ENCODE results near the gene C19orf67. TPM values are rescaled to one million over a fixed set of nuclear protein-coding genes. Genes with fewer than 3 reads are reported as not detected.

The C19orf67 gene
- total RNA-seq, 1 experiment from 2014 or later: 0.39 TPM

GRCh38 chr19:14103310-14103709 lies 17.7 kb upstream of the C19orf67 start:
- no peak for DNase-seq
- H3K27ac ChIP-seq (ENCODE audit: insufficient read length, low read depth, low read length): no peak overlapping the region

More at GRCh38 chr19:14103310-14103709, 17.7 kb upstream of the C19orf67 start:
- Mint-ChIP-seq H3K4me3 (no peak overlapping the region), H3K27me3 (ENCODE audit: low read depth) (no peaks in the 10 kb centered on the region), H3K36me3 (ENCODE audit: insufficient read depth in 1 of 3, low read depth in 3 of 3) (peaks cover 2 to 24% (median 8%) of the 10 kb centered on the region in 3 experiments; a peak in 4 of 7 replicates), H3K9me3 (no peaks in the 10 kb centered on the region), H3K4me1 (no peaks in the 10 kb centered on the region), H3K27ac (no peak overlapping the region)
- no peak overlapping the region for H3K9ac ChIP-seq (ENCODE audit: extremely low read depth, insufficient read length, low read length)
- H3K4me1 ChIP-seq (ENCODE audit: insufficient read depth, low read length): no peaks in the 10 kb centered on the region
- H2AFZ ChIP-seq (ENCODE audit: low read length): no peak overlapping the region
- no peak overlapping the region for H3K23ac ChIP-seq (ENCODE audit: insufficient read length, low read depth, low read length)
- TF ChIP-seq CTCF (conservative IDR thresholded peaks at IDR 0.05): no peak
- H4K5ac ChIP-seq (ENCODE audit: insufficient read length, low read depth, low read length): no peak overlapping the region
- no peak overlapping the region for H2BK5ac ChIP-seq (ENCODE audit: insufficient read length, low read length)
- no peak overlapping the region for H4K91ac ChIP-seq (ENCODE audit: insufficient read length, low read depth, low read length)
- no peaks in the 10 kb centered on the region for H3K27me3 ChIP-seq (ENCODE audit: insufficient read depth, low read length)
- H2BK15ac ChIP-seq (ENCODE audit: low read depth, low read length): no peak overlapping the region
- H3T11ph ChIP-seq (ENCODE audit: low read length): no peak overlapping the region
- WGBS (ENCODE audit: extremely low coverage, insufficient read length, low lambda C conversion rate): no CpG with 5 or more reads among the region's 1 CpG
- no peak overlapping the region for H2AK5ac ChIP-seq (ENCODE audit: insufficient read length, low read length)
- no peak overlapping the region for H3K18ac ChIP-seq (ENCODE audit: insufficient read length, low read depth, low read length)
- no peak overlapping the region for H3K4me2 ChIP-seq (ENCODE audit: insufficient read depth, insufficient read length, low read length)
- H3K14ac ChIP-seq (ENCODE audit: insufficient read depth, low read length): no peak overlapping the region
- H3K79me2 ChIP-seq (ENCODE audit: insufficient read depth, low read length): no peaks in the 10 kb centered on the region
- no peak overlapping the region for H2BK120ac ChIP-seq (ENCODE audit: low read depth, low read length, poor library complexity, severe bottlenecking)
- no peak overlapping the region for H2BK20ac ChIP-seq (ENCODE audit: low read depth, low read length, poor library complexity, severe bottlenecking)
- no peak overlapping the region for H2BK12ac ChIP-seq (ENCODE audit: insufficient read length, low read depth, low read length)
- H3K9me3 ChIP-seq (ENCODE audit: control insufficient read depth, low read depth, low read length): no peaks in the 10 kb centered on the region
- no peak overlapping the region for H3K4ac ChIP-seq (ENCODE audit: low read depth, low read length)
- H3K79me1 ChIP-seq (ENCODE audit: insufficient read depth, low read depth, low read length, poor library complexity, severe bottlenecking): no peaks in the 10 kb centered on the region
- no peaks in the 10 kb centered on the region for H3K23me2 ChIP-seq (ENCODE audit: insufficient read length, low read depth, low read length, poor library complexity, severe bottlenecking)
- H4K20me1 ChIP-seq (ENCODE audit: control insufficient read depth, insufficient read depth, insufficient read length): no peaks in the 10 kb centered on the region
- H4K8ac ChIP-seq (replicated peaks; ENCODE audit: insufficient read length, low read depth, low read length): no peak overlapping the region
- H3K56ac ChIP-seq (ENCODE audit: insufficient read length, low read depth, low read length): no peak overlapping the region

Measured in H9 (cell line).